Fibroblast of skin of right biceps (primary cell): ENCODE results near the gene PARD6B.
A peak's percentile ranks its signal among the peaks of the same experiment; 100 is the strongest.
"Not testable (repeated sequence)": the region's sequence is repeated elsewhere in the genome, so short reads cannot be mapped to it uniquely, and the experiment has no call there.

Experiments
- DNase-seq: peaks from one replicate; pipeline ENCODE4 v3.0.0-alpha.2; 2013

Gene PARD6B

GRCh38 chr20:50776122-50776817 is 44.9 kb downstream of the PARD6B start:
- no peak for DNase-seq

GRCh38 chr20:50777373-50777772 is 46.0 kb downstream of the PARD6B start:
- no peak for DNase-seq

- not testable (repeated sequence) for DNase-seq
These were observed 47.6 kb downstream of the PARD6B start for GRCh38 chr20:50778994-50779393.

GRCh38 chr20:50783390-50783789 is 52.0 kb downstream of the PARD6B start:
- no peak for DNase-seq

- no peak for DNase-seq
These were observed 52.5 kb downstream of the PARD6B start for GRCh38 chr20:50783903-50784302.

GRCh38 chr20:50784464-50784863 is 53.1 kb downstream of the PARD6B start:
- no peak for DNase-seq

GRCh38 chr20:50786703-50787102 is 55.3 kb downstream of the PARD6B start:
- DNase-seq = no peak

- DNase-seq = no peak
These were observed 55.8 kb downstream of the PARD6B start for GRCh38 chr20:50787181-50787580.

GRCh38 chr20:50788045-50788991 is 56.9 kb downstream of the PARD6B start:
- DNase-seq = peak; percentile 74

GRCh38 chr20:50789968-50790650 is 58.7 kb downstream of the PARD6B start:
- no peak for DNase-seq

- peak; percentile 94 for DNase-seq
These were observed 59.4 kb downstream of the PARD6B start for GRCh38 chr20:50790651-50791277.

- DNase-seq = no peak
These were observed 61.6 kb downstream of the PARD6B start for GRCh38 chr20:50792708-50793574.

- DNase-seq = peak; percentile 32
These were observed 62.2 kb downstream of the PARD6B start for GRCh38 chr20:50793575-50794016.

- no peak for DNase-seq
These were observed 62.9 kb downstream of the PARD6B start for GRCh38 chr20:50794181-50794845.

GRCh38 chr20:50794846-50795634 is 63.7 kb downstream of the PARD6B start, which contains the start of gene BCAS4:
Gene BCAS4, plus strand, starts transcription at chr20:50795061. Its CDS starts 23 bp downstream, at chr20:50795084.
- DNase-seq = peak; percentile 81

GRCh38 chr20:50797142-50797541 is 65.8 kb downstream of the PARD6B start:
- DNase-seq = no peak

- no peak for DNase-seq
These were observed 67.3 kb downstream of the PARD6B start for GRCh38 chr20:50798650-50799049.

- DNase-seq = no peak
These were observed 68.0 kb downstream of the PARD6B start for GRCh38 chr20:50799176-50799889.

GRCh38 chr20:50799890-50800550 is 68.6 kb downstream of the PARD6B start:
- no peak for DNase-seq
